Suprapubic skin (tissue), 4 donors: Measurements from ENCODE around the gene RNASEH1. TPM values are rescaled to one million over a fixed set of nuclear protein-coding genes. Genes with fewer than 3 reads are reported as not detected.

Experiments
- DNase-seq, 2 donors: peaks; one replicate each; pipeline ENCODE4 v3.0.0-alpha.2; 2019; ENCODE audit warnings: low spot score in 2 of 2
- H3K27ac ChIP-seq: fragments of 200-600 bp; sonication (generic); one replicate; pipeline ENCODE4 v1.5.1; 2019
- H3K27me3 ChIP-seq: fragments of 200-600 bp; sonication (generic); one replicate; pipeline ENCODE4 v1.5.1; 2019
- H3K36me3 ChIP-seq: fragments of 200-600 bp; sonication (generic); one replicate; pipeline ENCODE4 v1.5.1; 2019
- H3K4me1 ChIP-seq: fragments of 200-600 bp; sonication (generic); one replicate; pipeline ENCODE4 v1.5.1; 2019
- H3K4me3 ChIP-seq: fragments of 200-600 bp; sonication (generic); one replicate; pipeline ENCODE4 v1.5.1; 2019; ENCODE audit warnings: mild to moderate bottlenecking
- H3K9me3 ChIP-seq: fragments of 200-600 bp; sonication (generic); one replicate; pipeline ENCODE4 v1.5.1; 2019
- CTCF ChIP-seq, 2 donors: fragments of 200-600 bp in 1 of 2; fragments of 450-650 bp in 1 of 2; sonication (generic) in 1 of 2; IDR thresholded peaks; one replicate each; pipeline ENCODE4 v1.5.1; 2016 to 2019; ENCODE audit warnings: antibody characterized with exemption in 2 of 2, mild to moderate bottlenecking in 1 of 2, moderate library complexity in 1 of 2
- EP300 ChIP-seq: sonication (generic); formaldehyde crosslinking; IDR thresholded peaks from one replicate; pipeline ENCODE4 v1.6.1; 2017; ENCODE audit warnings: antibody characterized with exemption
- POLR2A ChIP-seq, 2 donors: fragments of 450-650 bp; IDR thresholded peaks; one replicate each; pipeline ENCODE4 v1.6.1; 2017; ENCODE audit warnings: antibody characterized with exemption in 2 of 2, mild to moderate bottlenecking in 2 of 2, moderate library complexity in 2 of 2
- POLR2AphosphoS5 ChIP-seq, 3 donors: sonication (generic); formaldehyde crosslinking; IDR thresholded peaks; one replicate each; pipeline ENCODE4 v1.6.1; 2017; ENCODE audit warnings: antibody characterized with exemption in 3 of 3
- WGBS: methylation state at CpG from one replicate; pipeline ENCODE4 v1.1.5; 2018; 5-methylcytosine and 5-hydroxymethylcytosine counted together
- total RNA-seq, 4 donors: library from RNA; depleted of rRNA; stranded (reverse); fragments of >200 nt; gene quantifications; one replicate each; pipeline ENCODE4 v1.1.0, GENCODE V29; 2016

The RNASEH1 gene
- total RNA-seq, 4 donors from 2014 or later, result 9.8 to 18.1 (median 15.4) TPM

GRCh38 chr2:3596901-3597417 lies 38.8 kb upstream of the RNASEH1 start:
- TF ChIP-seq POLR2AphosphoS5 (IDR thresholded peaks at IDR 0.05) (no peak), POLR2A (IDR thresholded peaks at IDR 0.05) (no peak), EP300 (no peak), CTCF (IDR thresholded peaks at IDR 0.05) (no peak)
- 90% methylated on average over 16 of the region's 16 CpGs for WGBS
- H3K36me3 ChIP-seq, result no peaks in the 10 kb centered on the region

GRCh38 chr2:3595985-3596384 lies 37.9 kb upstream of the RNASEH1 start:
- H3K9me3 ChIP-seq, result no peaks in the 10 kb centered on the region
- H3K4me1 ChIP-seq, result no peaks in the 10 kb centered on the region

More at GRCh38 chr2:3596901-3597417, 38.8 kb upstream of the RNASEH1 start:
- Histone ChIP-seq H3K4me1 (no peaks in the 10 kb centered on the region), H3K9me3 (no peaks in the 10 kb centered on the region), H3K27ac (no peak overlapping the region), H3K4me3 (no peak overlapping the region), H3K27me3 (no peaks in the 10 kb centered on the region)
- no peak for DNase-seq

GRCh38 chr2:3595404-3595803 lies 37.3 kb upstream of the RNASEH1 start:
- no peaks in the 10 kb centered on the region for H3K36me3 ChIP-seq
- no peak for TF ChIP-seq POLR2A (IDR thresholded peaks at IDR 0.05)
- TF ChIP-seq EP300, result no peak
- TF ChIP-seq POLR2AphosphoS5 (IDR thresholded peaks at IDR 0.05), result no peak
- no peak for TF ChIP-seq CTCF (IDR thresholded peaks at IDR 0.05)
- H3K27me3 ChIP-seq, result no peaks in the 10 kb centered on the region
- 83% methylated on average over 11 of the region's 11 CpGs for WGBS
- H3K9me3 ChIP-seq, result no peaks in the 10 kb centered on the region
- H3K4me1 ChIP-seq, result no peaks in the 10 kb centered on the region
- no peak for DNase-seq
- H3K4me3 ChIP-seq, result no peak overlapping the region
- no peak overlapping the region for H3K27ac ChIP-seq

More at GRCh38 chr2:3595985-3596384, 37.9 kb upstream of the RNASEH1 start:
- H3K27ac ChIP-seq, result no peak overlapping the region
- 84% methylated on average over 6 of the region's 6 CpGs for WGBS
- DNase-seq, result no peak
- no peaks in the 10 kb centered on the region for H3K36me3 ChIP-seq
- no peak overlapping the region for H3K4me3 ChIP-seq
- H3K27me3 ChIP-seq, result no peaks in the 10 kb centered on the region
- TF ChIP-seq POLR2AphosphoS5 (IDR thresholded peaks at IDR 0.05) (no peak), EP300 (no peak), POLR2A (IDR thresholded peaks at IDR 0.05) (no peak), CTCF (IDR thresholded peaks at IDR 0.05) (no peak)

- H3K27ac ChIP-seq, result no peak within 1 kb of the TSS
- TF ChIP-seq CTCF (IDR thresholded peaks at IDR 0.05), result peak in 1 of 2 donors; percentile 14
- TF ChIP-seq EP300, result no peak
- no peak for TF ChIP-seq POLR2A (IDR thresholded peaks at IDR 0.05)
- 42% methylated on average over 30 of the region's 40 CpGs for WGBS
- H3K27me3 ChIP-seq, result no peaks in the 10 kb centered on the region
- H3K4me1 ChIP-seq, result no peaks in the 10 kb centered on the region
- DNase-seq, result no peak
- H3K4me3 ChIP-seq, result peak within 1 kb of the TSS; percentile 16
- H3K9me3 ChIP-seq, result no peaks in the 10 kb centered on the region
- no peaks in the 10 kb centered on the region for H3K36me3 ChIP-seq
Measured at GRCh38 chr2:3594493-3595281, 36.6 kb upstream of the RNASEH1 start, which contains the start of gene COLEC11. TSS of gene COLEC11 (plus strand) at chr2:3595112. CDS start at chr2:3604341, 9,229 bp downstream.

- Histone ChIP-seq H3K9me3 (no peaks in the 10 kb centered on the region), H3K36me3 (peaks cover 8% of the 10 kb centered on the region), H3K27me3 (no peaks in the 10 kb centered on the region), H3K4me1 (no peaks in the 10 kb centered on the region), H3K4me3 (no peak overlapping the region), H3K27ac (no peak overlapping the region)
- 94% methylated on average over 11 of the region's 11 CpGs for WGBS
- TF ChIP-seq POLR2AphosphoS5 (IDR thresholded peaks at IDR 0.05) (no peak), EP300 (no peak), CTCF (IDR thresholded peaks at IDR 0.05) (no peak), POLR2A (IDR thresholded peaks at IDR 0.05) (no peak)
- no peak for DNase-seq
Measured at GRCh38 chr2:3589086-3589485, 31.0 kb upstream of the RNASEH1 start.
